Tibial nerve (tissue), 4 donors: ENCODE results near the gene ZNF622. TPM values are rescaled to one million over a fixed set of nuclear protein-coding genes. Genes with fewer than 3 reads are reported as not detected.

Experiments used
- DNase-seq, 2 donors: peaks; one replicate each; pipeline ENCODE4 v3.0.0-alpha.2; 2019; ENCODE audit warnings: low spot score in 2 of 2
- H3K27ac ChIP-seq, 4 donors: fragments of 200-600 bp; sonication (generic) in 3 of 4; one replicate each; pipeline ENCODE4 v1.5.1; 2017 to 2019; ENCODE audit warnings: mild to moderate bottlenecking in 1 of 4
- H3K27me3 ChIP-seq, 2 donors: fragments of 200-600 bp; sonication (generic) in 1 of 2; one replicate each; pipeline versions ENCODE4 v1.5.1 to v1.6.0; 2017 to 2019
- H3K36me3 ChIP-seq, 3 donors: fragments of 200-600 bp; sonication (generic); one replicate each; pipeline ENCODE4 v1.5.1; 2018 to 2019
- H3K4me1 ChIP-seq, 4 donors: fragments of 200-600 bp; sonication (generic) in 3 of 4; one replicate each; pipeline ENCODE4 v1.5.1; 2017 to 2019
- H3K4me3 ChIP-seq, 4 donors: fragments of 200-600 bp; sonication (generic) in 3 of 4; one replicate each; pipeline ENCODE4 v1.5.1; 2017 to 2019; ENCODE audit warnings: mild to moderate bottlenecking in 1 of 4, moderate library complexity in 1 of 4
- H3K9me3 ChIP-seq, 4 donors: fragments of 200-600 bp; sonication (generic) in 3 of 4; one replicate each; pipeline ENCODE4 v1.5.1; 2017 to 2019
- CTCF ChIP-seq, 5 experiments: fragments of 200-600 bp in 3 of 5; fragments of 450-650 bp in 2 of 5; sonication (generic) in 3 of 5; IDR thresholded peaks; one replicate each; pipeline ENCODE4 v1.5.1; 2016 to 2019; ENCODE audit warnings: antibody characterized with exemption in 5 of 5, mild to moderate bottlenecking in 3 of 5, moderate library complexity in 2 of 5
- EP300 ChIP-seq, 2 donors: sonication (generic); formaldehyde crosslinking; IDR thresholded peaks; one replicate each; pipeline ENCODE4 v1.6.1; 2017; ENCODE audit warnings: antibody characterized with exemption in 2 of 2, mild to moderate bottlenecking in 1 of 2
- POLR2A ChIP-seq, 2 donors: fragments of 450-650 bp; IDR thresholded peaks; one replicate each; pipeline ENCODE4 v1.6.1; 2017; ENCODE audit warnings: antibody characterized with exemption in 2 of 2, mild to moderate bottlenecking in 2 of 2, moderate library complexity in 2 of 2
- WGBS, 2 donors: methylation state at CpG; one replicate each; pipeline ENCODE4 v1.1.5; 2018; 5-methylcytosine and 5-hydroxymethylcytosine counted together
- total RNA-seq, 4 donors: library from RNA; depleted of rRNA; stranded (reverse); fragments of >200 nt; gene quantifications; one replicate each; pipeline ENCODE4 v1.1.0, GENCODE V29; 2016

Gene ZNF622
- total RNA-seq, 4 donors from 2014 or later = 16.6 to 26.4 (median 23.8) TPM

- 68 to 71% methylated on average over 3 of the region's 3 CpGs for WGBS, 2 donors
- no peak overlapping the region for H3K4me3 ChIP-seq
- TF ChIP-seq EP300 (IDR thresholded peaks at IDR 0.05) (no peak), POLR2A (IDR thresholded peaks at IDR 0.05) (no peak), CTCF (IDR thresholded peaks at IDR 0.05) (no peak)
- no peak overlapping the region for H3K27ac ChIP-seq
- no peaks in the 10 kb centered on the region for H3K9me3 ChIP-seq
- no peaks in the 10 kb centered on the region for H3K27me3 ChIP-seq
- no peak for DNase-seq
- H3K4me1 ChIP-seq = peaks cover 0 to 24% (median 10%) of the 10 kb centered on the region in 4 donors
- H3K36me3 ChIP-seq = peaks cover 0 to 5% (median 0%) of the 10 kb centered on the region in 3 donors
Measured at GRCh38 chr5:16471387-16471786, 5.8 kb upstream of the ZNF622 start.

GRCh38 chr5:16467363-16468219 is 2.0 kb upstream of the ZNF622 start:
- 67 to 77% methylated on average over 3 of the region's 3 CpGs for WGBS, 2 donors
- no peak for DNase-seq
- Histone ChIP-seq H3K27ac (no peak overlapping the region), H3K27me3 (no peaks in the 10 kb centered on the region), H3K36me3 (peaks cover 0 to 9% (median 0%) of the 10 kb centered on the region in 3 donors), H3K4me1 (peaks cover 0 to 50% (median 28%) of the 10 kb centered on the region in 4 donors), H3K9me3 (no peaks in the 10 kb centered on the region), H3K4me3 (no peak overlapping the region)
- TF ChIP-seq CTCF (IDR thresholded peaks at IDR 0.05) (no peak), POLR2A (IDR thresholded peaks at IDR 0.05) (no peak), EP300 (IDR thresholded peaks at IDR 0.05) (no peak)

GRCh38 chr5:16464664-16465543 is 696 bp downstream of the ZNF622 start:
- Histone ChIP-seq H3K27me3 (no peaks in the 10 kb centered on the region), H3K27ac (peak overlapping the region; percentile 18 to 86 (median 84)), H3K9me3 (no peaks in the 10 kb centered on the region), H3K4me1 (peaks cover 0 to 71% (median 35%) of the 10 kb centered on the region in 4 donors), H3K36me3 (peaks cover 0 to 36% (median 8%) of the 10 kb centered on the region in 3 donors), H3K4me3 (peak overlapping the region; percentile 71 to 89 (median 77))
- TF ChIP-seq CTCF (IDR thresholded peaks at IDR 0.05) (no peak), POLR2A (IDR thresholded peaks at IDR 0.05) (no peak), EP300 (IDR thresholded peaks at IDR 0.05) (no peak)
- WGBS, 2 donors = 6 to 8% methylated on average over 38 to 40 of the region's 40 CpGs
- DNase-seq = no peak

GRCh38 chr5:16464231-16464630 is 1.4 kb downstream of the ZNF622 start:
- Histone ChIP-seq H3K27ac (no peak overlapping the region), H3K9me3 (no peaks in the 10 kb centered on the region), H3K36me3 (peaks cover 0 to 42% (median 8%) of the 10 kb centered on the region in 3 donors), H3K4me3 (peak overlapping the region; percentile 71 to 89 (median 77)), H3K27me3 (no peaks in the 10 kb centered on the region), H3K4me1 (peaks cover 0 to 72% (median 35%) of the 10 kb centered on the region in 4 donors)
- no peak for DNase-seq
- WGBS, 2 donors = 88 to 97% methylated on average over 1 of the region's 1 CpG
- no peak for TF ChIP-seq POLR2A (IDR thresholded peaks at IDR 0.05)
- no peak for TF ChIP-seq CTCF (IDR thresholded peaks at IDR 0.05)
- TF ChIP-seq EP300 (IDR thresholded peaks at IDR 0.05) = no peak
